ENCODE measurements around the gene SYP. TPM values are rescaled to one million over a fixed set of nuclear protein-coding genes. Genes with fewer than 3 reads are reported as not detected.

SYP gene
- total RNA-seq, 4 donors from 2014 or later, result 4.5 to 12.0 (median 6.1) TPM

DNA sequence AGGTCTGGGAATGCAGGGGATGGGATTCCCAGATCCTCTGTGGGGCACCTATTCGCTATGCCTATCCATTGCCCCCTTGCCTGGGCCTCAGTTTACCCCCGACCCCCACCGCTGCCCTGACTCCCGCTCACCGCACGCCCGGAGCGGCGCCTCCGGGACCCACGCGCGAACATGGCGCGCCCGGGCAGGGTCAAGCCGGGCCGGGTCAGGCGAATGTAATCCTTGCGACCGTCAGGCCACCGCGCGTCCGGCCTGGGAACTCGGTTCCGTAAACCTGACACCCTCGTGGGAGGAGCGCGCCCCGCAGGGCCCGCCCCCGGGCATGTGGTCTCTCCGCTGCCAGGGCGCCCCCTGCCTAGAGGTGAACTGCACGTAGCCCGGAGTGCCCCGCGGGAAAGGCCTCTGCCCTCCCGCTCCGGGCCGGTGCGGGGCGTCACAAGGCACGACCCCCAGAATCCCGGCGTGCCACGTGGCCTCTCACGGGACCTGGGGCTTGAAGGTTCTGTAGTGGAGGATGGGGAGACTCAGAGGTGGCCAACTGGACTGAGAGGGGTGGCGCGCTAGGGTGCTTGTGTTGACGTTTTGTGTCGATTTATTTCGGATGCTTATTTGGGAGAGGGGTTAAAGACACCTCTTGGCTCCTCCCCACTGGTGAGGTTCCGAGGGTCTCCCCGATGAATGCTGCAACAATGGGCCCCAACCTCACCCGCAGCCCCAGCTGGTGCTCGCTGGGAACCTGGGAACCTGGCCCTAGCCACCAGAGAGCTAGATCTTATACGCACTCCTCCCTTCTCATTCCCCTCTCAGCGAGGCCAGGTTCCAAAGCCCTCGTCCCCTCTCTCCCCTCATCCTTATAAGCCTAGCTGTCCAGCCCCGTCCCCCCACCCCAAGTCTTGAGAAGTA is 13.6 kb downstream of the SYP start, which contains the start of gene PRICKLE3:
TSS of gene PRICKLE3 (minus strand) at position 249 of the 903 bp plus-strand sequence. CDS start at position 173, 76 bp downstream.
- H3K4me1 ChIP-seq, result peaks cover 12 to 37% (median 31%) of the 10 kb centered on the region in 4 donors
- 64% methylated on average over 18 of the region's 62 CpGs for WGBS
- DNase-seq (ENCODE audit: extremely low spot score), result no peak
- no peaks in the 10 kb centered on the region for H3K9me3 ChIP-seq
- H3K27ac ChIP-seq (replicated peaks in 1 of 4), result peak within 1 kb of the TSS; percentile 83 to 87 (median 86)
- peaks cover 0 to 20% (median 8%) of the 10 kb centered on the region in 4 donors for H3K36me3 ChIP-seq
- intact Hi-C loops (cut with DNase I), result no loop called here
- H3K4me3 ChIP-seq, result peak within 1 kb of the TSS; percentile 57 to 68 (median 60)
- no peak for TF ChIP-seq EP300 (IDR thresholded peaks at IDR 0.05)
- TF ChIP-seq, protein P1, sequence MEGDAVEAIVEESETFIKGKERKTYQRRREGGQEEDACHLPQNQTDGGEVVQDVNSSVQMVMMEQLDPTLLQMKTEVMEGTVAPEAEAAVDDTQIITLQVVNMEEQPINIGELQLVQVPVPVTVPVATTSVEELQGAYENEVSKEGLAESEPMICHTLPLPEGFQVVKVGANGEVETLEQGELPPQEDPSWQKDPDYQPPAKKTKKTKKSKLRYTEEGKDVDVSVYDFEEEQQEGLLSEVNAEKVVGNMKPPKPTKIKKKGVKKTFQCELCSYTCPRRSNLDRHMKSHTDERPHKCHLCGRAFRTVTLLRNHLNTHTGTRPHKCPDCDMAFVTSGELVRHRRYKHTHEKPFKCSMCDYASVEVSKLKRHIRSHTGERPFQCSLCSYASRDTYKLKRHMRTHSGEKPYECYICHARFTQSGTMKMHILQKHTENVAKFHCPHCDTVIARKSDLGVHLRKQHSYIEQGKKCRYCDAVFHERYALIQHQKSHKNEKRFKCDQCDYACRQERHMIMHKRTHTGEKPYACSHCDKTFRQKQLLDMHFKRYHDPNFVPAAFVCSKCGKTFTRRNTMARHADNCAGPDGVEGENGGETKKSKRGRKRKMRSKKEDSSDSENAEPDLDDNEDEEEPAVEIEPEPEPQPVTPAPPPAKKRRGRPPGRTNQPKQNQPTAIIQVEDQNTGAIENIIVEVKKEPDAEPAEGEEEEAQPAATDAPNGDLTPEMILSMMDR (IDR thresholded peaks at IDR 0.05), result peak; percentile 30 to 48 (median 32)
- peak; percentile 86 to 89 for TF ChIP-seq POLR2AphosphoS5 (IDR thresholded peaks at IDR 0.05)
- peak; percentile 42 for TF ChIP-seq POLR2A (IDR thresholded peaks at IDR 0.05; ENCODE audit: low read depth)
- no peaks in the 10 kb centered on the region for H3K27me3 ChIP-seq

DNA sequence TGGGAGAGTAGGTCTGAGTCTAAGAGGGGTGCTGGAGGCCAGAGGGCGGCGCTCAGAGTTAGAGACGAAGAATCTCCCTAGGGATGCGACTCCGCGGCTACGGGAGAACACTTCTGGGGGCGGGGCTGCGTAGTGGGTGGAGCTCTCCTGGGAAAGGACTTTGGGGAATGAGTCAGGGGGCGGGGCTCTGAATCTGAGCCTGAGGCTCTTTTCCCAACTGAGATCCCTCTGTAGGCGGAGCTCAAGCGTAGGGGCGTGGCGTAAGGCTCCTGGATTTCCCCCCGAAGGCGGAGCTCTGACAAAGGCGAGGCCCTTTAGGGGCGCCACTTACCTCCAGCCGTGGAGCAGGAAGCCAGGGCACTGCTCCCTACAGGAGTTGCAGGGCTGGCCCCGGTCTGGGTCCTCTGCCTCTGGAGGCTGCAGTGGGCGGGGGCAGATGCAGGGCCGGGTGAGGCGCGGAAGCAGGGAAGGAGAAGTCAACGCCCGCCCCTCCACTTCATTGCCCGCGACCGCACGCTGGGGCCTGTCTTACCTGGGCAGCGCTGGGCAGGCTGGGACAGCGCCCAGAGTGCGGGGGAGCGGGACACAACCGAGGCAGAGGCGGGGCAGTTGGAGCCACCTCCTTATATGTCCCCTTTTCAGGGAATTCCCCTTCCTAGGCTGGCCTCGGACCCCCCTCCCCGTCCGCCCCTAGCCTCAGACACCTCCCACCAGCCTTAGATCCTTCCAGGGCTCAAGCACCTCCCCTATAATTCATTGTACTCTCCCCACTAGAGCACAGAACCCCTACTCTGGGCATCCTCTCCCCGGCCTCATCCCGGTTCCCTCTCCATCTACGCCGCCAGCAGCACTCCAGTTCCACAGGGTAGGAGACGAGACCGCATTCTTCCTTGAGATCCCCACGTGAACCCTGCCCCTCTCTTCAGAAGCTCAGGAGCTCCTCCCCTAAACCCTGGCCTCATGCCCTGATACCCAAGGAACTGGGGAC is 15.4 kb downstream of the SYP start:
- no peaks in the 10 kb centered on the region for H3K27me3 ChIP-seq
- H3K4me3 ChIP-seq, result peak overlapping the region; percentile 57 to 68 (median 60)
- intact Hi-C loops (cut with DNase I), result no loop called here
- no peaks in the 10 kb centered on the region for H3K9me3 ChIP-seq
- 60% methylated on average over 21 of the region's 46 CpGs for WGBS
- peaks cover 12 to 30% (median 29%) of the 10 kb centered on the region in 4 donors for H3K4me1 ChIP-seq
- peaks cover 0 to 24% (median 14%) of the 10 kb centered on the region in 4 donors for H3K36me3 ChIP-seq
- TF ChIP-seq POLR2AphosphoS5 (IDR thresholded peaks at IDR 0.05), result peak; percentile 80 to 82
- TF ChIP-seq, protein P1 (IDR thresholded peaks at IDR 0.05), result peak in 1 of 3 experiments; percentile 15
- TF ChIP-seq EP300 (IDR thresholded peaks at IDR 0.05), result no peak
- peak; percentile 97 for DNase-seq (ENCODE audit: extremely low spot score)
- H3K27ac ChIP-seq (replicated peaks in 1 of 4), result peak overlapping the region; percentile 83 to 87 (median 86)

DNA sequence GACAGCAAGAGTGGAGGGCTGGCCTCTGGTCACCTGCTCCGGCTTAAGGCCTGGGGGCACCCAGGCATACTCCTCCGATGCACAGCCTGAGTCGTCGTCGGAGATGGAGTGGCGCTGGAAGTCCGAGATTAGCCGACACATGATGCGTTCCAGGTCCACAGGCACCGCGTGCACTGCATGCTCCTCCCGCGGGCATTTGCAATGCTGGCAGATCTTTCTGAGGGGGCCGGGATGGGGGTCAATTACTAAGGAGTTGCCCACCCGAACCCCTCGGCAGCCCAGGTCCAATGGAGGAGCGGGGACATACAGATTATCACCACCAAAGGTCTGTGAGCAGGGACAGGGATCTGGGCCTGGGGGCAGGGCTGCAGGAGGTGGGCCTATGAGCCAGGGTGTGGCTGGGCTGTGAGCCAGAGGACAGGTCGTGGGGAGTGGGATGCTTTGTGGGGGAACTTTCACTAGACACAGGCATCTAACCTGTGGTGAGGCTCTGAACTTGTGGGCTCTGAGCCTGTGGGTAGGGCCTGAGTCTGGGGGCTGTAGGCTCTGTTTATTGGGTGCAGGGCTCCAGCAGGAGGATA is 16.2 kb downstream of the SYP start:
- Histone ChIP-seq H3K9me3 (no peaks in the 10 kb centered on the region), H3K4me3 (peak overlapping the region in 3 of 4 donors; percentile 57 to 68 (median 60)), H3K27ac (replicated peaks in 1 of 4) (peak overlapping the region; percentile 56 to 87 (median 74)), H3K27me3 (no peaks in the 10 kb centered on the region), H3K4me1 (peaks cover 12 to 30% (median 26%) of the 10 kb centered on the region in 4 donors), H3K36me3 (peaks cover 0 to 27% (median 19%) of the 10 kb centered on the region in 4 donors)
- DNase-seq (ENCODE audit: extremely low spot score), result no peak
- WGBS, result 85% methylated on average over 14 of the region's 18 CpGs
- intact Hi-C loops (cut with DNase I), result no loop called here
- TF ChIP-seq, protein P1 (IDR thresholded peaks at IDR 0.05), result no peak
- TF ChIP-seq EP300 (IDR thresholded peaks at IDR 0.05) (no peak), POLR2A (IDR thresholded peaks at IDR 0.05; ENCODE audit: low read depth) (no peak), POLR2AphosphoS5 (IDR thresholded peaks at IDR 0.05) (no peak)

DNA sequence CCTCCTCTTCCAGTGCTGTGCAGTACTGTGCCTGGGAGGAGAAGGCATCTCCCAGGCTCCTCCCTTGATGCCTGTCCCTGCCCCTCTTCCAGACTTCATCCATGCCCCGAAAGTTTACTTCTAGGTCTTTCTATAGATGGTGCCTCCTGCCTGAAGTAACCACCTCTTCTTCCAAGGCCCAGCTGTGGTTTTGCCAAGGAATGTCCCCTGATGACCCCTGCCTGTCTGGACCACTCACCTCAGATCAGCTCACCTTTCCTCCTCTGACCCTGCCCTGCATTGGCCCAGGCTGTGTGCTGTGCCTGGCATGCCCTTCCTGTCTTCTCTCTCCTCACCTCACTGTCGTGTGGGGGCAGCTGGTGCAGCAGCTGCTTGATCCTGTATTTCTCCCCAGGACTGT is 20.6 kb downstream of the SYP start:
- H3K27me3 ChIP-seq, result no peaks in the 10 kb centered on the region
- no peaks in the 10 kb centered on the region for H3K9me3 ChIP-seq
- H3K36me3 ChIP-seq, result peaks cover 0 to 59% (median 38%) of the 10 kb centered on the region in 4 donors
- DNase-seq (ENCODE audit: extremely low spot score), result no peak
- H3K4me3 ChIP-seq, result no peak overlapping the region
- intact Hi-C loops (cut with DNase I), result no loop called here
- peaks cover 4 to 22% (median 16%) of the 10 kb centered on the region in 4 donors for H3K4me1 ChIP-seq
- no peak overlapping the region for H3K27ac ChIP-seq (replicated peaks in 1 of 4)
- TF ChIP-seq, protein P1 (IDR thresholded peaks at IDR 0.05), result no peak
- no peak for TF ChIP-seq POLR2AphosphoS5 (IDR thresholded peaks at IDR 0.05)
- no peak for TF ChIP-seq EP300 (IDR thresholded peaks at IDR 0.05)
- WGBS, result 71% methylated on average over 2 of the region's 2 CpGs
